HG03135 (cell line): Measurements from ENCODE around the gene RTL1.

ENCODE experiments used
- ATAC-seq: cut with Tn5 transposase; IDR thresholded peaks from one replicate; pipeline ENCODE4 v1.9.1; 2021; ENCODE audit warnings: mild to moderate bottlenecking, moderate library complexity; ENCODE audit not compliant: unreplicated experiment

Gene RTL1

DNA sequence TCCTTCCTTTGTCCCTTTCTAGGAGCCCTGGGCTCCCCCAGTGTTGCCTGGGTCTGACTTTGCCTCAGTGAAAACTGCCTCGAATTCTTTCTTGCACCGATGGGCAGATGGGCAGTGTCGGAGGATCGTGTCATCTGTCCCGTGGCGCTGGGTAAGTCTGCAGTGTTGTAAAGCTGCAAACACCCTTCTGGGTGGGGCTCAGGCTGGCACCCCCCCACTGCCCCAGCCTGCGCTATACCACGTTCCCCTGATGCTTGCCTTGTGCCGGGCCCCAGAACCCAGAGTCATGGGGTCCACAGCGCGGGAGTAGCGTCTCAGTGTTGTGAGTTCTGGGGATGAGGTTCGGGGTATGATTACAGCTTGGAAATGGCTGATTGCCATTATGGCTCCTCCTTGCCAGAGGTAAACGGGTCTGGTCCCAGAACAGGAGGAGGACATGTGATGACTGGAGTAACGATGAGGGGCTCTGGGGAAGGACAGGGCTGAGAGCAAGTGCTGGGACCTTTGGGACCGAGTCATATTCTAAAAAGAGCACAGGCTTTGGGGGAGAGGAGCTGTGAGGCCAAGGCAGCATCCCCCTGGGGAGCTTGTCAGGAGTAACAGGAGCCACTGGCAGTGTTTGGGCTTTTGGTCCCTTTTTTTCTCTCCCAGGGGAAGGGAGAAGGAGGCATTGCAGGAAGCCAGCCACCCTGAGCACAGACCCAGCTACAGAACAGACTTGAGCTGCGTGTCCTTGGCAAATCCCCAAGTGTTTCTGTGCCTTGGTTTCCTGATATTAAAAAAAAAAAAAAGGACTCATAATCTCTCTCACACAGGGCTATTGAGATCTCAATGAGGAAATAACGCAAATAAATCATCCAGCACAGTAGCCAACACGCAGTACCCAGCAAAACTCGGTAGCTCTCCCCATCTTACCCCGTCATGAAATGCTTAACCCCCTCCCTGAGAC is 4.3 kb downstream of the RTL1 start:
- no peak for ATAC-seq

GRCh38 chr14:100898465-100898864 is 5.1 kb downstream of the RTL1 start:
- no peak for ATAC-seq

GRCh38 chr14:100896369-100897060 is 7.0 kb downstream of the RTL1 start:
- no peak for ATAC-seq

DNA sequence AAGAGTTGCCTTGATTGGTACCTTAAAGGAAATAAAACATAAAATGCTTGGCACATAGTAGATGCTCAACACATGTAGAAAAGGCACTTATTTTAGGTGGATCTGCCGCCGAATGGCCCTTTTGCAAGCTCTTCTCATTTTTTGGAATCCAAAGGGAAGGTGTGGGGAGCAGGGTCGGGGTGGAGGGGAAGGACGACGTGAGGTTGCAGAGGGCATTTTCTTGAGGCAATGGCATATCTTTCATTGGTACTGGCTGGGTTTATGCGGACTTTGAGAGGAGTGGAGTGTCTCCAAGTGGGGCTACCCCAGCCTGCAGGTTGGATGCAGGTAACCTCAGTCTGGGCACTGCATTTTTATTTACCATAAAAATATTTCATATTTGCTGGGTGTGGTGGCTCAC is 8.1 kb downstream of the RTL1 start:
- no peak for ATAC-seq

GRCh38 chr14:100894416-100894815 is 9.1 kb downstream of the RTL1 start:
- no peak for ATAC-seq

GRCh38 chr14:100893760-100894159 is 9.8 kb downstream of the RTL1 start:
- no peak for ATAC-seq

GRCh38 chr14:100893228-100893601 is 10.3 kb downstream of the RTL1 start:
- no peak for ATAC-seq

DNA sequence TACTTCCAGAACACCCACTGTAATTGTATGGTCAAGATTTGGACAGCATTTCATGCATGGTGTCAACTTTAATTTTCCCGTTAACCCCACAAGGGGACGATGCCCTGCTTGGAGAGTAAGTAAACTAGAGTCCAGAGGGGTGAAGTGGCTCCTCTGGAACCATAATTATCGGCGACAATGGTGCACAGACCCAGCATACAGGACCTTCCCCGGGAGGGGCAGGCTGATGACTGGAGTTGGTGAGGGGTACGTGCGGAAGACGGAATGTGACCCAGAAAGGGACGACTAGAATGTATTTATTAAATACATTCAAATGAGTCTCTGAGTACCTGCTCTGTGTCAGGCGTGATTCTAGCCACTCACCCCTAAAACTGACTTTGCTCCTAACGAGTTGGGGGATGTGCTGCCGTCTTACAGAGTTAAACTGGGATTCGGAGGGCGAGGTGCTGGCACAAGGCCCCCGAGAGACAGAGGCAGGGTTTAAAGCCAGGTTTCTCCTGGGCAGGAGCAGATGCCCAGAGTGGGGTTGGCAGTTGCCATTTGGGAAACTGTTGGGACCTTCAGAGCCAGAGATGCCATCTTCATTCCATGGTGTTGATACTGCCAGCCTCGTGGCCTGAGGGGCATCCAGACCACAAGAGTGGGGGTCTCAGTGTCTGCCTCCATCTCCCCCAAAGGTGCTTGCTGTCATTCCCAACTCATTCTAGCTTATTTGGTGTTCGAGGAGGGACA is 10.9 kb downstream of the RTL1 start:
- no peak for ATAC-seq

DNA sequence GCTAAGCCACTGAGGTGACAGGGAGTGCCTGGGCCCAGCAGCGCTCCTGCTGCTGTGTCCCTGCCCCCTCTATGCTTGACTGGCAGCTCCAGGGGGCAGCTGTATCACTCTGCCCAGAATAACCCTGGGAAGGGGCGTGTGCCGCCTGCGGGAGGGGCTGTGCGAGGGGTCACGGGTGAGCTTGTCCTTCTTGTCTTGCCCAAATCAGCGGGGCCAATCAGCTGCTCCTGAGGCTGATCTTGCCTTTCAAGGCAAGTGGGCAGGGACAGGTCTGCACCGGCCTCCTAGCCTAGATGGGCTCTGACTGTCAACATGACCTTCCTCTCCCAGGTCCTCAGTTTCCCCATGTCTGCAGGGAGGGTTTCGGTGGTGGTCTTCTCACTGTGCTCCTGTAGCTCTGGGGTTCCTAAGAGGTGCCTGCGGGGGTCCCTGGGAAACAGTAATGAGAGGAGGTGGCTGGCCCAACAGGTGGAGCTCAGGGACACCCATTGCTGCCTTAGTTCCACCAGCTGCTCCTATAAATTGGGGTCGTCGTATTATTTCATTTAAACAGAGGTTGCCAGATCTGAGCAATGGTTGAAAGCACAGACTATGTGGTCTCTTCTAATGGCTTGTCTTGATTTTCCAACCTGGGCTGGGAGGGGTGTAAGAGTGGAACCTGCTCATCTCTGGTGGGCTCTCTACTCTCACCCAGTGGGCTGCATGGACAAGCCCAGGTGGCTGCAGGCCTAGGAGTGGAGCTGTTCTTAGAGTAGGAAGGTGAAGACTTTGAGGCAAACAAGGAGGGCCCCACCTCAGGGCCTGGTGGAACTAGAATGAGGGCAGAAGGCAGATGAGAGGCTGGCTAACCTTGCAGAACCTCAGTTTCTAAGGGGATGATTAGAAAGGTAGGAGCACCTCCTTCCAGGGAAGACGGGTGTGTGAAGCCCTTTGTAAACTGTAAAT is 11.7 kb downstream of the RTL1 start:
- ATAC-seq: no peak

DNA sequence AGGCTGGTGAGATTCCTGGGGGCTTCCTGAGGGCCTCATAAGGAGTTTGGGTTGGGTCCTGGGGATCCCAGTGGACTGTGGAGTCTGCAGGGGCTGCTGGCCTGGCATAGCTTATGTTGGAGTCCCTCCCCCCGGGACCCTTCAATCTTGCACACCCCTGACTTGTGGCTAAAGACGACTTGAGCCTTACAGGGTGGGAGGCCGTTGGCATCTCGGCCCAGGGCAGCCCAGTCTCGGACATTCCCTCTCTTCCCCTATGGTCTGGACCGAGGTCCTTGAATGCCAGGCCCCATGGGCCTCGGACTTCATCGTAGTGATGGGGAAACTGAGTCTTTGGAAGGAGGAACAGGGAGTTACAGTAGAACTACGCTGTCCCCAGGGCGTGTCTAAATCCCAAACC is 12.5 kb downstream of the RTL1 start:
- ATAC-seq: no peak

DNA sequence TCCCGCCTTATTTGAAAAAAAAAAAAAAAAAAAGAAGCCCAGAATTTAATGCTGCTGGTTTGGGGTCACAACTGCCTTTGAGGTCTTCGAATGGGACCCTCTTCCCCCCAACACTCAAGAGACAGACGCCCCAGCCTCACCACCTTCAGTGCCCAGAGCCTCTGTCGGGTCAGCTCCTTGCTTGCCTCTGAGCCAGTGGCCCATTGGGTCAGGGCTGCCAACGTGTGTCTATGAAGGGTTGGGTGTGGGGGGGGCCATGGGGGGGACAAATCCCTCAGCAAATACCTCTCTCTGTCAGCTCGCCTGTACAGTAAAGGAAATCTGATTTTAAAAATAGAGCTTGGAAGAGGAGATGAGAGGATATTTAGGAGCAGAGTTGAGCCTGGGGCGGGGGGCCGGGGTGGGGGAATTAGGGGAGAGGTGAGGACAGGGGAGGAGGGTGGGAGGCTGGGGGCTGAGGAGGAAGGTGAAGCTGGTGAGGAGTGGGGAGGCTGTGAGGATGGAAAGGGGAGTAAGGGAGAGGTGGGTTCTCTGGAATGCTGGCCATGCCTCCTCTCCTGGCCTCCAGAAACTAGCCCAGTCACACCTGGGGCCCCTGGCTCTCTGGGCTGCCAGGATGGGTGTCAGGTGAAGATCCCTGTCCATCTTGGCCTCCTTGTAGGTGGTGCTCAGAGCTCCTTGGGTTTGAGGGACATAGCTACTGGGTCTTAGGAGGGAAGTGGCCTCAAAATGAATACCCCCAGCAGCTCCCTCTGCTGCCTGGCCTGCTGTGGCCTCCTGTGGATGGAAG is 13.3 kb downstream of the RTL1 start:
- no peak for ATAC-seq

DNA sequence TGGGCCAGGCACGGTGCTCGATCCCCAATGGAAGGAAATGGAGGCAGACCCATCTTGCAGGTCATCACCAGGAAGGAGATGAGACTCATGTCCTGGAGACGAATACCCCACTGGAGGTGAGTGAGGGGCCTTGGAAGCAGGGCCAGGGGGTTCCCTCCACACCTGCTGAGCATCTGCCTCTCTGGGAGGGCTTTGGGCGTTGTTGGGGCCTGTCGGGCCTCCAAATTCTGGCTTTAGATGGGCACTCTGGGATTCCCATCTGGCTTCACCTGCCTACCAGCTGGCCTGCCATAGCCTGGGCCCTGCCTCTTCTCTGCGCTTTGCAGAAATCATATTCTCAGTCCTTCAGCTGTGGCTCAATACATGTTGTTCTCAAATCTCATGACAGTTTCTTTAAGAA is 13.9 kb downstream of the RTL1 start:
- ATAC-seq: no peak

- no peak for ATAC-seq
Observed at GRCh38 chr14:100888789-100889315, 14.7 kb downstream of the RTL1 start.

GRCh38 chr14:100887728-100888335 is 15.7 kb downstream of the RTL1 start:
- ATAC-seq: no peak

- ATAC-seq: no peak
Observed at GRCh38 chr14:100885617-100886016, 17.9 kb downstream of the RTL1 start.

DNA sequence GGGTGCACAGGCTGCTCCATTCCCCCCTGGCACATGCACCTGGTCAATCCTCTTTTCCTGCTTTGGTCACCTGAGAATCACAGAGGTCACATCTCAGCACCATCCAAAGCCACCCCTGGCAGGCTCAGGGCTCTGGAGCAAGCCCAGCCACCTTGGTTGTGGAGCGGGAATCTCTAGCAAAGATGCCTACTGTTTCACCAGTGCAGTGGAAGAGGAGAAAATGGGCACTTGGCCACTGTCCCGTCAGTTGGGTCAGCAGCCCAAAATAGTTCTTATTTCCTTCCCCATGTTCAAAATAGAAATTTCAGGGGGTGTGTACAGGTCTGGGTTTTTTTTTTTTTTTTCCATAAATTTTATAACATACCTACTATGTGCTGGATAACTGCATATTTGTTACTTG is 18.3 kb downstream of the RTL1 start:
- no peak for ATAC-seq

DNA sequence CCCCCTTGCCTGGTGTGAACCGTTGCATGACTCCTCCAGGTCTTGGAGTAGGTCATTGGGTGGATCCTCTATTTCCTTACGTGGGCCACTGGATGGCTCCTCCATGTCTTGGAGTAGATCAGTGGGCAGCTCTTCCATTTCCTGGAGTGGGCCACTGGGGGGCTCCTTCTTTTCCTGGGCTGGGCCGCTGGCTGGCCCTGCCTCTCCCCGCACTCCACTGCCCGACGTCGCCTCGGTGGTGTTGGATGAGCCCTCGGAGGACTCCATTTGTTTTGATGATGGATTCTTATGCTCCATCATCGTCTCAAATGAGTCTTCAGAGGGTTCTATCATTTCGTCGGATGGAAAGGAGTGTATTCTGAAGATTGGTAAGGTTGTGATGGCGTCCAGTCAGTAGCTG is 19.1 kb downstream of the RTL1 start:
- no peak for ATAC-seq

- no peak for ATAC-seq
Observed at GRCh38 chr14:100883789-100884101, 19.8 kb downstream of the RTL1 start.
